ENCODE results near the gene RSPH3.
"Not testable (repeated sequence)": the region's sequence is repeated elsewhere in the genome, so short reads cannot be mapped to it uniquely, and the experiment has no call there.

The RSPH3 gene

DNA sequence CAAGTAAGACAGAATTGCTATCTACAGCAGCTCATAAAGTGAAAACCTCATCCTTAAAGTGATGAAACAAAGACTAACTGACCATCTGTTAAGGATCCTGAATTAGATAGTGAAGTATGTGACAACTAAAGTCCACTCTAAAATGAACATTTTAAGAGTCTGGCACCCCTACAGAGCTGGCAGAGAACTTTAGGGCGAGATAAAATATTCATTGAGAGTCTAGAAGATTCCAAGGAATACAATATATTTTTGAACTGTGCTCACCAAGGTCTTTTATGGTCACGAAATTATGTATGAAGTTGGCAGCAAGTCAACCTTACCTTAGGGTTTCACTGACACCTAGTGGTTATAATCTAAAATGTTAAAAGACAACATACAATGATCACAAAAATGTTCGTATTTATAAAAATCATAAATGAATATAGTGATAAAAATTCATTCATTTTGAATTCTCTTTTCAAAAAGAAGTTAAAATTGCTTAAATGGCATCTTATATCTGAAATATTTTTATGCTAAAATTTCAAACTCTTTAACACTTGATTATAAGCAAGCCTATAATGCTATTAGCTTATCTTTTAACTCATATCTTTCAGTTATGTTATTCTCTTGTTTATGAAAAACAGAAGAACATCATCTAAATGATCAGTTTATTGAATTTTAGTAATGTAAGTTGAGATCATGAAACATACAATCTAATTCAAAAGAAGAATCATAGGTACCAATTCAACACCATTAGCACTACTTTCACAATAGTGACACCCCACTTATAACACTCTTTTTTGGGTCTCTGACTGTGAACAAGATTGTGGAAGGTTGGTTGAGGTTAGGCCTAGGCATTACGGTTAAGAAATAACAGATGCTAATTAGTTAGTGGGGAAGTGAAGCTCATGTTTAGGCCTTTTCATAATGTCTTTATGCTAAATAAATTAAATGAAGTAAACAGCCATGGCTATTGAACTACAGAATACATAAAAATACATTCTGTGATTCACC lies 27.5 kb downstream of the RSPH3 start:
- DNase-seq (ENCODE audit: low read depth, low spot score): peak; percentile 35

DNA sequence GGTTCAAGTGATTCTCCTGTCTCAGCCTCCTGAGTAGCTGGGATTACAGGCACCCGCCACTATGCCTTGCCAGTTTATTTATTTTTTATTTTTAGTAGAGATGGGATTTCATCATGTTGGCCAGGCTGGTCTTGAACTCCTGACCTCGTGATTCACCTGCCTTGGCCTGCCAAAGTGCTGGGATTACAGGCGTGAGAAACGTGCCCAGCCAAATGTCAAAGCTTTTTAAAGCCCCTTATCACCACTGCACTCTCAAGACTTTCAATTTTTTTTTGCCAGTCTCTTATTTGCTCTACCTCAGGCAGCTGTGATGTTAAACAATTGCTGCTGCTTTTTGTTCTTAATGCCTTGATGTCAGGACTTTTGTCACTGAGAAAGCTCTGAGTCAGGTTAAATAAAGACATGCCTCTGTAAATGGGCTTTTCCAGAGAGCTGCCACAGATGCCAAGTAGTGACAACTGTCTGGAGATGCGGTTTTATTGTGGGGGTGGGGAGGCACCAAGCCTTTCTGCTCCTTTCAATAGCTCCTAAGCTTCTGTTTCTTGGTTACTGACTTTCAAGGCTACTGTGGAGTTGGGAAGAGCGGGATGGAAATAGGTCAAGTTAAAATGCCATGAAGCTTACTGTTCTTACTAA lies 29.2 kb downstream of the RSPH3 start:
- DNase-seq (ENCODE audit: low read depth, low spot score): no peak

DNA sequence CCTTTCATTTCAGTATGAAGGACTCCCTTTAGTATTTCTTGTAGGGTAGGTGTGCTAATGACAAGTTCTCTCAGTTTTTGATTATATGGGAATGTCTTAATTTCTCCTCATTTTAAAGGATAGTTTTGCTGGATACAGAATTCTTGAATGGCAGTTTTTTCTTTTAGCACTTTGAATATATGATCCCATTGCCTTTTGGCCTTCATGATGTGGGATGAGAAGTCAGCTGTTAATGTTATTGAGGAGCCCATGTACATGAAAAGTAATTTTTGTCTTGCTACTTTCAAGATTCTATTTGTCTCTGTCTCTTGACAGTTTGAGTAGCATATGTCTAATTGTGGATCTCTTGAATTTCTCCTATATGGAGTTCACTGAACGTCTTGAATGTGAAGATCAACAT lies 30.9 kb downstream of the RSPH3 start:
- DNase-seq (ENCODE audit: low read depth, low spot score): no peak

DNA sequence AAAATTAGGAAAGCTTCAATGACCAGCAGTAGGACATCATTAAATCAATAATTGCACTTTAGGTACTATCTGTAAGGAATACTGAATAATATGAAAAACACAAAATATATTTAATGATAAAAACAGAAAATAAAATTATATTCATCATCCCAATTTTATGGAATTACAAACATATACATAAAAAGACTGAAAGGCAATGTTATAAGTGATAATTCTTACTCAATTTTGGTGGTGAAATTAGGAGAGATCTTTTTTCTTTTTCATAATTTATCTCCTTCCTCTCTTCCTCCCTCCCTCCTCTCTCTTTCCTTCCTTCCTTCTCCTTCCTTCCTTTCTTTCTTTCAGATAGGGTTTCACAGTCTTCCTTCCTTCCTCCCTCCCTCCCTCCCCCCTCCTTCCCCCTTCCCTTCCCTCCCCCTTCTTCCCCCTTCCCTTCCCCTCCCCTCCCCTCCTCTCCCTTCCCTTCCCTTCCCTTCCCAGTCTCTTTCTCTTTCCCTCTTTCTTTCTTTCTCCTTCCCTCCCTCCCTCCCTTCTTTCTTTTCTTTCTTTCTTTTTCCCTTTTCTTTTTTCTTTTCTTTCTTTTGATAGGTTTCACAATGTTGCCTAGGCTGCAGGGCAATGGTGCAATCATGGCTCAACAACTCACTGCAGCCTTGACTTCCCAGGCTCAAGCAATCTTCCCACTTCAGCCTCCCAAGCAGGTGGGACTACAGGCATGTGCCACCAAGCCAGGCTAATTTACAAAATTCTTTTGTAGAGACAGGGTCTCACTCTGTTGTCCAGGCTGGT lies 36.8 kb downstream of the RSPH3 start:
- no peak for DNase-seq (ENCODE audit: low read depth, low spot score)

DNA sequence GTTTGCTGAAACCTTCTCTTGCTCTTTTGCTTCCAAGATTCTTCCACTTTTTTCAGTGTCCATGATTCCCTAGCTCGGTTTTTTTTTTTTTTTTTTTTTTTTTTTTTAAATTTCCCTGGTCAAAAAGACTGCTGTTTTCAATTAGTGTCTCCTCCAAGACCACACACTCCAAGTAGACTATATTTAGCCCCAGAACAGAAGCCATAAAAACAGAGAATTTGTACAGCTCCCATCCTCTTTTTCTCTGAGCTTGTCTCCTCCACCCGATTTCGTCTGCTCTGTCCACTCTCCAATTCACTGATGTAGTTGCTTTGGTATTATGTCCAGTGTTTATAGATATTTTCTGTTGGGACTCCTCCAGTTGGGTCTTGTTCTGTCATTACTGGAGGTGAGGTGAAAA lies 37.6 kb downstream of the RSPH3 start:
- DNase-seq (ENCODE audit: low read depth, low spot score): no peak

DNA sequence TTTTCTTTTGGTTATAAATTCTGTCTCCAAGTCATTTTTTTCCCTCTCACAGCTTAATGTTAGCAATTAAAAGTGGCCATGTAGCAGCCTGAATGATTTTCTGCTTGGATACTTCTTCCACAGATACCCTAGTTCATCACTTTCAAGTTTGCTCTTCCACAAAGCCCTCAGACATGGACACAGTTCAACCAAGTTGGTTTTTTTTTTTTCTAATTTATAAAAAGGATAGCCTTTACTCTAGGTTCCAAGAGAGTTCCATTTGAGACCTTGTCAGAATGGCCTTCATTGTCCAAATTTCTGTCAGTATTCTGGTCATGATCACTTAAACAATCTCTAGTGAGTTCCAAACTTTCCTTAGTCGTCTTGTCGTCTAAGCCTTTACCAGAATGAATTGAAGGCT lies 40.0 kb downstream of the RSPH3 start:
- DNase-seq (ENCODE audit: low read depth, low spot score): no peak

DNA sequence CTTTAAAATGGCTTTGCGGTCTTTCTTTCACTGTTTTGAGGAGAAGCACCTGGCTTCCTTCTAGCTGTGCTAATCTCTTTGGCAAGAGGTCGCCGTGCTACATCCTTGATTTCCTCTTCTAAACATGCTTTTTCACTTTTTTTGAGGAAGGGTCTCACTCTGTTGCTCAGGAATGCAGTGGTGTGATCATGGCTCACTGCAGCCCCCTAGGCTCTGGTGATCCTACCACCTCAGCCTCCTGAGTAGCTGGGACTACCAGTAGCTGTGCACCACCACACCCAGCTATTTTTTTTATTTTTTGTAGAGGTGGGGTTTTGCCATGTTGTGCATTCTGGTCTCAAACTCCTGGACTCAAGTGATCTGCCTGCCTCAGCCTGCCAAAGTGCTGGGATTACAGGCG lies 40.5 kb downstream of the RSPH3 start:
- DNase-seq (ENCODE audit: low read depth, low spot score): no peak

DNA sequence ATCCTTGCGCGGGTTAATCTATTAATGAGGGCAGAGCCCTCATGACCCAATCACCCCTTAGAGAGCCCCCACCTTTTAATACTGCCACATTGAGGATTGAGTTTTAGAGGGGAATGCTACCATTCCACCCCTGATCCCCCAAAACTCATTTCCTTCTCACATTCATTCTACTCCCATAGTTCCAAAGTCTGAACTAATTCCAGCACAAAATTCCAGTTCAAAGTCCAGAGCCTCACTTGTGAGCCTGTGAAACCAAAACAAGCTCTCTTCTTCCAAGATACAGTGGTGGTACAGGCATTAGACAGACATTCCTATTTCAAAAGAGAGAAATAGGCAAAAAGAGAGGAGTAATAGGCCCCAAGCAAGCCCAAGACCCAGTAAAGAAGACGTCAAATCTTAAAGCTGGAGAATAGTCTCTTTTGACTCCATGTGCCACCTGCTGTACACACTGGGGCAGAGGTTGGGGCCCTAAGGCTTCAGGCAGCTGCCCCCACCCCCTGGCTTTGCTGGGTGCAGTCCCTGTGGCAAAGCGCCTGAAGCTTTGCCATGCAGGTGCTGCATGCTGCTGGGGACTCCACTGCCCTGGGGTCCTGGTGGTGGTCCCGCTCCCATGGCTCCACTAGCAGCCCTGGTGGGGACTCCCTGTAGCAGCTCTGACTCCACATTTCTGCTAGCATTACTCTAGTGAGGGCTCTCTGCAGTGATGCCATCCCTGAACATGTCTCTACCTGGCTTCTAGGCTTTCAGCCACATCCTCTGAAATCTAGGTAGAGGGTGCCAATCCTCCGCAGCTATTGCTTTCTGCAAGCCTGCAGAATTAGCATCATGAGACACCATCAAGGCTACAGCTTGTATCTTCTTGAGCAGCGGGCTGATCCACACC lies 41.3 kb downstream of the RSPH3 start:
- no peak for DNase-seq (ENCODE audit: low read depth, low spot score)

DNA sequence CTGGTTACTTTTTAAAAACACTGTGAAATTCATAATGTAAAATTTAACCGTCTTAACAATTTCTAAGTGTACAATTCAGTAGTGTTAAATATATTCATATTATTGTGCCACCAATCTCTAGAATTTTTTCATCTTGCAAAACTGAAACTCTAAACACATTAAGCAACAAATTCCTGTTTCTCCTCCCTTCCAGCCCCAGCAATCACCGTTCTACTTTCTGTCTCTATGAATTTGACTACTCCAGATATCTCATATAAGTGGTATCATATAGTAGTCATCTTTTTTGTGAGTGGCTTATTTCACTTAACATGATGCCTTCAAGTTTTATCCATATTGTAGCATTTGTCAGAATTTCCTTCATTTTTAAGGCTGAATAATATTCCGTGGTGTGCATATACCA lies 44.7 kb downstream of the RSPH3 start:
- DNase-seq (ENCODE audit: low read depth, low spot score): no peak

DNA sequence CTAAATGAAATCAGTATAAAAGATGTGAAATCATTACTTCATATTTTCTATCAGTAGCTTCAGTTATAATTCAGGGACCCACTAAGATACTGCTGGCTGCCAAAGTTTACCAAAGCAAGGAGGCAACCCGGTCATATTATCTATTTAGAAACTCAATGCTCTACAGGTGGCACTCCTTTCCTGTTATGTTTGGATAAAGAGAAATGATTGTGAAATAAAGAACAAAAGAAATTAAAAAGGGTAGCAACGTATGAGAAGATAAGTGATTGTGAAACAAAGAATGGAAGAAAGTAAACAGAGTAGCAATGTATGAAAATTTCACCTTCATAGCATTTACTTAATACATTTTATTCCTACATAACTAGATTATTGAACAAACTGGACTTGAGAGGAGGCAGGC lies 45.2 kb downstream of the RSPH3 start:
- no peak for DNase-seq (ENCODE audit: low read depth, low spot score)

DNA sequence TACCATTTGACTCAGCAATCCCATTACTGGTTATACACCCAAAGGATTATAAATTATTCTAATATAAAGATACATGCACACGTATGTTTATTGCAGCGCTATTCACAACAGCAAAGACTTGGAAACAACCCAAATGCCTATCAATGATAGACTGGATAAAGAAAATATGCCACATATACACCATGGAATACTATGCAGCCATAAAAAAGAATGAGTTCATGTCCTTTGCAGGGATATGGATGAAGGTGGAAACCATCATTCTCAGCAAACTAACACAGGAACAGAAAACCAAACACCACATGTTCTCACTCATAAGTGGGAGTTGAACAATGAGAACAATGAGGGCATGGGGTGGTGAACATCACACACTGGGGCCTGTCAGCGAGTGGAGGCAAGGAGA lies 48.0 kb downstream of the RSPH3 start:
- DNase-seq (ENCODE audit: low read depth, low spot score): not testable (repeated sequence)

DNA sequence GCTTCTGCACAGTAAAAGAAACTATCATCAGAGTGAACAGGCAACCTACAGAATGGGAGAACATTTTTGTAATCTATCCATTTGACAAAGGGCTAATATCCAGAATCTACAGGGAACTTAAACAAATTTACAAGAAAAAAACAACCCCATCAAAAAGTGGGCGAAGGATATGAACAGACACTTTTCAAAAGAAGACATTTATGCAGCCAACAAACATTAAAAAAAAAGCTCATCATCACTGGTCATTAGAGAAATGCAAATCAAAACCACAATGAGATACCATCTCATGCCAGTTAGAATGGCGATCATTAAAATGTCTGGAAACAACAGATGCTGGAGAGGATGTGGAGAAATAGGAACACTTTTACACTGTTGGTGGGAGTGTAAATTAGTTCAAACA lies 48.4 kb downstream of the RSPH3 start:
- not testable (repeated sequence) for DNase-seq (ENCODE audit: low read depth, low spot score)

DNA sequence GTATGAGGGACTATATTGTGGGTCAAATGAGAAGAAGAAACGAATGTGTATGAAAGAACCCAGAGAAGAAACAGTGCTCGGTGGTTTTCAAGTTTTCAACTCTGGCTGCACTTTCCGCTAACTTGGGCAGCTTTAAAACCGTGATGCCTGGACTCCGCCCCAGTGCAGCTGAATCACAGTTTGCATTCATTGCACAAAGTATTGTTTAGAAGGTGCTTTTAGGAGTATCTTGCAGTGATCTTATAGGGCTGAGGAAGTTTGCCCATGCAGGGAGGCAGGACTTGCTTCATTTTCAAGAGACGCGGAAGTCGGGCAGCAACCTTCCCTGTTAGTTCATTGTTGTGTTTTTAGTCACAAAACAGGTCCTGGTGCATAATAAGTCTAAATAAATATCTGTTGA lies 52.7 kb downstream of the RSPH3 start:
- DNase-seq (ENCODE audit: low read depth, low spot score): no peak

DNA sequence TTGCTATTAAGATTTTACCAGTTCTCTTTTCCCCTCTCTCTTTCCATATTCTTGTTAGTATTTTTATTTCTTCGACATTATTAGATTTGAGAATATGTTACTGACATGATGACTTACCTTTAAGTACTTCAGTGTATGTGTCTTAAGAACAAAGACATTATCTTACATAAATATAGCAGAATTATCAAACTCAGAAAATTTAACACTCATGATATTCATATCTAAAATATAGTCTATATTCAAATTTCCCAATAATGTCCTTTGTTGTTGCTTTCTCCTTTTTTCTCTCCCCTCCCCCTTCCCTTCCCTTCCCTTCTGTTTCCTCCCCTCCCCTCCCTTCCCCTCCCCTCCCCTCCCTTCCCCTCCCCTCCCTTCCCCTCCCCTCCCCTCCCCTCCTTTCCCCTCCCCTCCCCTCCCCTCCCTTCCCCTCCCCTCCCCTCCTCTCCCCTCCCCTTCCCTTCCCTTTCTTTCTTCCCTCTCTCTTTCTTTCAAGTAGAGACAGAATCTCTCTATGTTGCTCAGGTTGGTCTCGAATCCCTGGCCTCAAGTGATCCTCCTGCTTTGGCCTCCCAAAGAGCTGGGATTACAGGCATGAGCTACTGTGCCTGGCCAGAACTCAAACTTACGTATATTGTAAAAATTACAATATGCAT lies 56.5 kb downstream of the RSPH3 start:
- no peak for DNase-seq (ENCODE audit: low read depth, low spot score)

DNA sequence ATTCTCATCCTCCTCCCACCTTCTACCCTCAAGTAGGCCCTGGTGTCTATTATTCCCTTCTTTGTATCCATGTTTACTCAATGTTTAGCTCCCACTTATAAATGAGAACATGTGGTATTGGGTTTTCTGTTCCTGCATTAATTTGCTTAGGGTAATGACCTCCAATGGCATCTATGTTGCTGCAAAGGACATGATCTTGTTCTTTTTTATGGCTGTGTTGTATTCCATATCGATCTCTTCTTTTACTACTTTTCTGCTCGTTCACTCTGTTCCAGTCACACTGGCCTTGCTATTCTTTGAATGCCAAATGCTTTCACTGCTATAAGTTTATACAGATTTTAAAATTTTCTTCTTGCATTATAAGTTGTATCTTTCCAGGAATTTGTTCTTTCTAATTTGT lies 57.7 kb downstream of the RSPH3 start:
- no peak for DNase-seq (ENCODE audit: low read depth, low spot score)

DNA sequence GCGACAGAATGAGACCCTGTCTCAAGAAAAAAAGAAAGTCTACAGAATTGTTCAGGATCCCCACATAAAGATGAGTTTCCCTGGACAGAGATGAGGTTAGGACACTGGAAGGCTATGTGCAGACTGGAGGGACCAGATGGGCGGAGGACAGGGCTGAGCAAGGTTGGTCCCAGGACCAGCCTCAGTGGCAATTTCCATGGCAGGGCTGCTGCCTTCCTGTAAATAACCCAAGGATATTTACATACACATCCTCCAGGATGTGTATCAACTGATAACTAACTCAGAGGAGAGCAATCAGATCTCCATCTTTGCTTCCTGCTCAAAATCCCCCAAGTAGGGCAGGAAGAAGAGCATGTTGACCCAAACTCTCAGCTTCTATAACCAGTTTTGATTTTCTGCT lies 58.8 kb downstream of the RSPH3 start:
- DNase-seq (ENCODE audit: low read depth, low spot score): no peak

DNA sequence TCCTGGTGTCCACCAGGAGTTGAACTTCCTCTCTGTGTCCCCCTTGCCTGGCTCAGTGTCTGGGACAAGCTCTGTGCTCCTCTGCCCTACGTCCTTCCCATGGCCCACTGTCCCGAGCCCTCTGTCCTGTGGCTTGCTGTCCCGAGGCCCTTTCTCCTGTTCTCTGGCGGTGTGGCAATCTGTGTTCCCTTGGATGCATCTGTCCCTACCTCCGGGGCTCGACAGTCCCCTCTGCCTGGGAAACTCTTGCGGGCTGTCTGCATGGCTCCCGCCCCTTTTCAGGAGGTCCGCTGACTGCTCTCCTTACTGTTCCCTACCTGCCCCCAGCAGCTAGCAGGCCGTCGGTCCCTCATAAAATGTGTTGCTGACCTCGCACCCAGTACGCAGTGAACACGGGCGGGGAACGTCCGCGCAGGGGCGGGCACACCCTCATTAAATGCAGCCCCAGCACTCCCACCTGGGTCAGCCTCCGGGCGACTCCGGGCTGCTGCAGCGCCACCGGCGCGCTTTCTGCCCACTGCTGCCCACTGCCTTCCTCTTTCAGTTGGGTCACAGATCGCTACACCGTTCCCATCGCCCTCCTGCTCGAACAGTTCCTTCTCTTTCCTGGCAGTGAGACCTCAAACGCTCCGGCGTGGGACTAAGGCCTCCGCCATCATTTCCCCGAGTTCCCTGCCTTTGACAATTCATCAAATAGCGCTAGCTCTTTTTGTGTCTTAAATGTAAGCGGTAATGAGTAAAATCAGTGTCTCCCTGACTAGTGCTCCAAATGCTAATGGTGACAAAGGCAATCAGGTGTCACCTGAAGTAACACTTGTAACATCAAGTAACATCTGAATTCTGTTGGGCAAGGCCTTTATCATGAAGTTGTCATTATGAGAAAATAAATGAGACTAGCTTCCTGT lies 60.5 kb downstream of the RSPH3 start:
- no peak for DNase-seq (ENCODE audit: low read depth, low spot score)

DNA sequence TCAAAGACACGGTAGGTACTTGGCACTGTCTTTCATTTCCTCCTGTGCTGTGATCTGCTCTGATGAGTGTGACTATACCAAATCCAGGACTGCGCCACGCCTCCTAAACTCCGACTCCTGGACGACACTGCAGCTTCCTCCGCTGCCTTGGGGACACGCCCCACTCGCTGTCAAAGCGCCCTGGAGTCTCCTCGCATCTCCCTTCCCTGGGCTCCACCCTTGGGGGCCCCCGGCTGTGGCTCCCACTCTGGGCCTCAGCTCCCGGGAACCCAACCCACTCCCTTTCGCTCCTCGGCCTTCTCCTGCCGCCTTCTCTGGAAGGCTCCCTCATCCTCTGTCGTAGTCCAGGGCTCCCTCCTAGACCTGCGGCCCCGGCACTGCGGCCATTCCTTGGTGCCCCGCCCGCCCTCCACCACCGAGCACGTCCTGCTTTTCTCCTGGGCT lies 61.2 kb downstream of the RSPH3 start:
- no peak for DNase-seq (ENCODE audit: low read depth, low spot score)

DNA sequence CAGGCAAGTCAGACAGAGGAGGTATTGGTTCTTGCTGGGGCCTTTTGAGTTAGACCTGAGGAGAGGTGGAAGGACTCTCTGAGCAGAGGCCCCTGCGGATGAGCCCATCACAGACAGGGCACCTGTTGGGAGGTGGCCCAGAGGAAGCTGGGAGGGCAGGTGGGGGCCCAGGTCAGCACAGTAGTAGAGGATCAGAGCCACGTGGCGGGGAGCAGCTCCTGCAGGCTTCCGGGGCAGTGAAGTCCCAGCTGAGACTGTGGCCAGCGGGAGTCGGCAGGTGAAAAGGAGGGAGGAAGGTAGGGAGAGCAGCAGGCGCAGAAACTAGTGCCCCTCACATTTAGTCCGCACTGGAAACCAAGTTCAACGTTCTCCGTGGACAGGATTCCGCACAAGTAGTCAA lies 61.8 kb downstream of the RSPH3 start:
- DNase-seq (ENCODE audit: low read depth, low spot score): no peak

DNA sequence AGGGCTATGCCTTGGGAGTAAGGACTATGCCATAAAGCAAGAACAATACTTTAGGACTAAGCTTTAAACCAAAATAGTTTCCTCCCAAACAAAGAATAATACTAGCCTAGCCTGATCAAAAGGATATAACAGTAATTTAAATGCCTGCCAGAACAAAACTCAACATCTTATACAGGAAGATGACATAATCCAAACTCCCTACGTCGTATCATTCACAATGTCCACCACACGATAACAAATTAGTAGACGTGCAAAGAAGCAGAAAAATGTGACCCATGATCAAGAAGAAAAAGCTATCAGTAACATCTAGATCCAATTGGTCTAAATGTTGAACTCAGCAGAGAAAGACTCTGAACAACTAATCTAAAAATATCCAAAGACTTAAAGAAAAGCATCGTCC lies 65.8 kb downstream of the RSPH3 start:
- no peak for DNase-seq (ENCODE audit: low read depth, low spot score)
